GM21528 (cell line): ENCODE results near the gene PLA2G2E.
"Not testable (repeated sequence)": the region's sequence is repeated elsewhere in the genome, so short reads cannot be mapped to it uniquely, and the experiment has no call there.

Experiments
- ATAC-seq: cut with Tn5 transposase; IDR thresholded peaks from one replicate; pipeline ENCODE4 v1.9.1; 2021; ENCODE audit warnings: mild to moderate bottlenecking, moderate library complexity; ENCODE audit not compliant: unreplicated experiment, low FRiP score

PLA2G2E gene

GRCh38 chr1:19888112-19888511 lies 35.3 kb downstream of the PLA2G2E start:
- no peak for ATAC-seq

GRCh38 chr1:19885821-19886220 lies 37.6 kb downstream of the PLA2G2E start:
- ATAC-seq = no peak

DNA sequence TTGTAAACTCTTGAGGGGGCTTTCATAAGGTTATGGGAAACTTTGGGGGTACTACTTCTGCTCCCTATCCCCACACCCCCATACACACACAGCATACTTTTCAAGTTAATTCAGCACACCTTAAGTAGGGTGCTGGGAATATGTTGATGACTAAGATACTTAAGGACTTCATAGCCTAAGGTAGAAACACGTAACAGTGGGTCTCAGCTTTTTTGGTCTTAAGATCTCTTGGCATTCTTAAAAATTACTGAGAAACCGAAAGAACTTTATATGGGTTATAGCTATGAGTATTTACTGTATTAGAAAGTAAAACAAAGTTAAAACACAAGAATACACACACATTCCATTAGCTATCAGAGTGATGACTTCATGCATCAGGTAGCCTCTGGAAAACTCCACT lies 39.1 kb downstream of the PLA2G2E start:
- ATAC-seq = no peak

DNA sequence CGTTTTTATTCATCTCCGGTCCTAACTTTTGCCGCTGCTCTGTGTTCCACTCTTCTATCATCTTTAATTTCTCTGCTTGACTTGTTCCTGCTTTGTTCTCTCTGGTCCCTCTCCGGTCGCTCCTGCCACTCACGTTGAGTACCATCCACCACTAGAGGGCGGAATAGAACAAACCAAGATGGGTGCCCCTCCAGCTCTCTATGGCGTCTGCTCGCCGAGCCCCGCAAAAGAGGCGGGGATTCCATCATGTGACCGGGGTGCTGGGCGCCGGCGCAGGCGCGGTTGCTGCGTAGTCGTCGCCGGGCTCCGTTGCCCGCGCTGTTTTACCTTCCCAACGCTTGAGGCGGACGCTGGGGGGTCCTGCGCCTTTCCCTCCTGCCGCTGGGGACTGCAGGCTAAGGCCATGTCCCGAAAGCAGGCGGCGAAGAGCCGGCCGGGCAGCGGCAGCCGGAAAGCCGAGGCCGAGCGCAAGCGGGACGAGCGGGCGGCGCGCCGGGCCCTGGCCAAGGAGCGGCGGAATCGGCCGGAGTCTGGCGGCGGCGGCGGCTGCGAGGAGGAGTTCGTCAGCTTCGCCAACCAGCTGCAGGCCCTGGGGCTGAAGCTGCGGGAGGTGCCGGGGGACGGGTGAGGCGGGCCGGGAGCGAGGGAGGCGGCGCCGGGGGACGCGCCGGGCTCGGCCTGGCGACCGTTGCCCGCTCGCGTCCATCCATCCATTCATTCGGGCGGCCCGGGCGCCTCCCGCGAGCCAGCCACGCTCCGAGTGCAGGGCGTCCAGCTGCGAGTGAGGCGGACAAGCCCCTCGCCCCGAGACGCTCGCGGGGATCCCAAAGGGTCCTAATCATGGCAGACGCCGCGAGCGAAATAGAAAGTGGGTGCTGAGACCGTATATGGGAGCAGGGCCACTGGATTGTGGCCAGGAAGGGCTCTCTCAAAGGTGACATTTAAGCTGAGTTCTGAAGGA lies 41.0 kb downstream of the PLA2G2E start, which contains the start of gene OTUD3:
TSS of gene OTUD3 (plus strand) at position 285 of the 961 bp plus-strand sequence. CDS start at position 404, 119 bp downstream.
- ATAC-seq = peak; percentile 85

GRCh38 chr1:19880841-19881240 lies 42.6 kb downstream of the PLA2G2E start:
- not testable (repeated sequence) for ATAC-seq

- ATAC-seq = no peak
These were observed 43.8 kb downstream of the PLA2G2E start for GRCh38 chr1:19879661-19880060.

GRCh38 chr1:19879227-19879626 lies 44.2 kb downstream of the PLA2G2E start:
- ATAC-seq = no peak

GRCh38 chr1:19878637-19878985 lies 44.8 kb downstream of the PLA2G2E start:
- ATAC-seq = no peak

GRCh38 chr1:19877821-19878636 lies 45.4 kb downstream of the PLA2G2E start:
- no peak for ATAC-seq

- no peak for ATAC-seq
These were observed 46.2 kb downstream of the PLA2G2E start for GRCh38 chr1:19877181-19877750.

DNA sequence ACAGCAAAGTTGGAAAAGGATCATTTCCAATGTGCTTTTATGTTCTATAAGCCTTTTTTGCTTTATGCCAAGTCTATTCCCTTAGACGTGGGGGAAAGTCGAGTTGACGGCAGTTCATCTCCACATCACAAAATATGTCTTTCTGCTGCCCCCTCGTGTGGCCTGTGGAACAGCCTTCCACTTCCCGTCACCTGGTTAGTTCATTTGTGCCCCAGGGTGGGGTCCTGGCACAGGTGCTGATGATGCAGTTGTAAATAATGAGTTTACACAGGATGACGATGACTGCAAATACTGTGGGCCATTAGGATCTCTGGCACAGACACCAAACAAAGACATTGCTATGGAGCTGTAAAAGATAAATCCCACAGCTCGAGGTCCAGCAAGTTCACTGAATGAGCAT lies 51.2 kb downstream of the PLA2G2E start:
- ATAC-seq = no peak
